SU-DHL-6 (cell line): ENCODE results near the gene DPP9.

ENCODE experiments used
- H2AFZ ChIP-seq: fragments of 200-600 bp; sonication (generic); 2 replicates; pipeline ENCODE4 v1.6.1; 2014; ENCODE audit warnings: low read depth, mild to moderate bottlenecking, moderate library complexity, mixed read lengths, antibody characterized with exemption, low read length; ENCODE audit not compliant: severe bottlenecking
- H3F3A ChIP-seq: fragments of 200-600 bp; shearing (Covaris generic); 2 replicates; pipeline ENCODE4 v1.6.0; 2016; ENCODE audit warnings: antibody characterized with exemption, mild to moderate bottlenecking; ENCODE audit not compliant: insufficient read depth
- H3K27ac ChIP-seq: fragments of 200-600 bp; sonication (generic); 2 replicates; pipeline ENCODE4 v1.5.1; 2016; ENCODE audit warnings: low read depth, mild to moderate bottlenecking, low read length, moderate library complexity, mixed read lengths
- H3K27me3 ChIP-seq: fragments of 200-600 bp; sonication (generic), shearing (Covaris generic); 2 replicates; pipeline ENCODE4 v1.6.0; 2014; ENCODE audit warnings: mild to moderate bottlenecking, low read length
- H3K36me3 ChIP-seq: fragments of 200-600 bp; sonication (generic); 2 replicates; pipeline ENCODE4 v1.6.1; 2014; ENCODE audit warnings: mild to moderate bottlenecking, low read length, mixed read lengths
- H3K4me2 ChIP-seq: fragments of 300-600, 200-600 bp; shearing (Covaris generic), sonication (generic); 2 replicates; pipeline ENCODE4 v1.6.0; 2014; ENCODE audit warnings: low read length, low read depth, mild to moderate bottlenecking; ENCODE audit not compliant: poor library complexity, severe bottlenecking
- H3K4me3 ChIP-seq: fragments of 200-600 bp; sonication (generic); 2 replicates; pipeline ENCODE4 v1.5.1; 2014; ENCODE audit warnings: antibody characterized with exemption, low read length, mild to moderate bottlenecking, mixed read lengths; ENCODE audit not compliant: insufficient read depth, poor library complexity, severe bottlenecking
- H3K79me2 ChIP-seq: fragments of 200-600 bp; sonication (generic); 2 replicates; pipeline ENCODE4 v1.6.1; 2014; ENCODE audit warnings: mild to moderate bottlenecking, low read length, moderate library complexity; ENCODE audit not compliant: insufficient read depth
- H3K9ac ChIP-seq: fragments of 200-600 bp; sonication (generic); 2 replicates; pipeline ENCODE4 v1.7.0; 2014; ENCODE audit warnings: mild to moderate bottlenecking, low read length
- H3K9me2 ChIP-seq: fragments of 200-600 bp; sonication (generic); replicated peaks from 2 replicates; pipeline ENCODE4 v1.6.1; 2014; ENCODE audit warnings: low read length; ENCODE audit not compliant: insufficient read depth
- H3K9me3 ChIP-seq: fragments of 200-600 bp; sonication (generic); 2 replicates; pipeline ENCODE4 v1.6.1; 2014; ENCODE audit warnings: low read length, mixed read lengths; ENCODE audit not compliant: insufficient read depth
- H4K20me1 ChIP-seq: fragments of 200-600 bp; sonication (generic); 2 replicates; pipeline ENCODE4 v1.6.1; 2014; ENCODE audit warnings: low read depth, mild to moderate bottlenecking, antibody characterized with exemption, low read length, moderate library complexity, mixed read lengths
- EZH2phosphoT487 ChIP-seq: fragments of 200-600 bp; sonication (generic), shearing (Covaris generic); conservative IDR thresholded peaks from 2 replicates; pipeline ENCODE4 v1.6.1; 2018; ENCODE audit warnings: mild to moderate bottlenecking, antibody characterized with exemption, low read length, moderate library complexity, mixed read lengths
- TF ChIP-seq, protein P1 (sequence below): fragments of 200-600 bp; sonication (generic); IDR thresholded peaks from one replicate; pipeline ENCODE4 v1.5.1; 2017; ENCODE audit warnings: antibody characterized with exemption, mild to moderate bottlenecking, low read length, moderate library complexity; ENCODE audit not compliant: insufficient read depth, poor library complexity, severe bottlenecking

DPP9 gene

DNA sequence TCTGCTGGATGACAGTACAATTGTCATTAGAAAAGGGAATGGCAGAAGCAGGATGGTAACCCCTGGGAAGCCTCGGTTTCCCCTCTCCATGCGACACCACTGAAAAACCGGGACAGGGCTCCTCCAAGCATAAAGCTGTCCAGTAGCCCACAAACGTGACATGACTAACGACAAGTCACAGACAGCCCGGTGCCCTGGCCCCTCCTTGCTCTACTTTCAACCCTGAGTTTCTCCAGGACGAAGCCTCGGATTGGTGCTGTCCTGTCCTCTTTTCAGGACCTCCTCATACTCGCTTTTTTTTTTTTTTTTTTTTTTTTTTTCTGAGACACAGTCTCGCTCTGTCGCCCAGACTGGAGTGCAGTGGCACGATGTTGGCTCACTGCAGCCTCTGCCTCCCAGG is 16.3 kb downstream of the DPP9 start:
- Histone ChIP-seq H3K79me2 (no peaks in the 10 kb centered on the region), H3K4me3 (no peak overlapping the region), H3K9ac (no peak overlapping the region), H3K9me2 (no peaks in the 10 kb centered on the region), H3K27ac (no peak overlapping the region), H3K27me3 (no peaks in the 10 kb centered on the region), H3K36me3 (no peaks in the 10 kb centered on the region), H3K4me2 (no peak overlapping the region), H4K20me1 (no peaks in the 10 kb centered on the region), H3K9me3 (no peaks in the 10 kb centered on the region), H3F3A (no peaks in the 10 kb centered on the region), H2AFZ (no peak overlapping the region)
- TF ChIP-seq, protein P1, sequence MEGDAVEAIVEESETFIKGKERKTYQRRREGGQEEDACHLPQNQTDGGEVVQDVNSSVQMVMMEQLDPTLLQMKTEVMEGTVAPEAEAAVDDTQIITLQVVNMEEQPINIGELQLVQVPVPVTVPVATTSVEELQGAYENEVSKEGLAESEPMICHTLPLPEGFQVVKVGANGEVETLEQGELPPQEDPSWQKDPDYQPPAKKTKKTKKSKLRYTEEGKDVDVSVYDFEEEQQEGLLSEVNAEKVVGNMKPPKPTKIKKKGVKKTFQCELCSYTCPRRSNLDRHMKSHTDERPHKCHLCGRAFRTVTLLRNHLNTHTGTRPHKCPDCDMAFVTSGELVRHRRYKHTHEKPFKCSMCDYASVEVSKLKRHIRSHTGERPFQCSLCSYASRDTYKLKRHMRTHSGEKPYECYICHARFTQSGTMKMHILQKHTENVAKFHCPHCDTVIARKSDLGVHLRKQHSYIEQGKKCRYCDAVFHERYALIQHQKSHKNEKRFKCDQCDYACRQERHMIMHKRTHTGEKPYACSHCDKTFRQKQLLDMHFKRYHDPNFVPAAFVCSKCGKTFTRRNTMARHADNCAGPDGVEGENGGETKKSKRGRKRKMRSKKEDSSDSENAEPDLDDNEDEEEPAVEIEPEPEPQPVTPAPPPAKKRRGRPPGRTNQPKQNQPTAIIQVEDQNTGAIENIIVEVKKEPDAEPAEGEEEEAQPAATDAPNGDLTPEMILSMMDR: no peak
- no peak for TF ChIP-seq EZH2phosphoT487

DNA sequence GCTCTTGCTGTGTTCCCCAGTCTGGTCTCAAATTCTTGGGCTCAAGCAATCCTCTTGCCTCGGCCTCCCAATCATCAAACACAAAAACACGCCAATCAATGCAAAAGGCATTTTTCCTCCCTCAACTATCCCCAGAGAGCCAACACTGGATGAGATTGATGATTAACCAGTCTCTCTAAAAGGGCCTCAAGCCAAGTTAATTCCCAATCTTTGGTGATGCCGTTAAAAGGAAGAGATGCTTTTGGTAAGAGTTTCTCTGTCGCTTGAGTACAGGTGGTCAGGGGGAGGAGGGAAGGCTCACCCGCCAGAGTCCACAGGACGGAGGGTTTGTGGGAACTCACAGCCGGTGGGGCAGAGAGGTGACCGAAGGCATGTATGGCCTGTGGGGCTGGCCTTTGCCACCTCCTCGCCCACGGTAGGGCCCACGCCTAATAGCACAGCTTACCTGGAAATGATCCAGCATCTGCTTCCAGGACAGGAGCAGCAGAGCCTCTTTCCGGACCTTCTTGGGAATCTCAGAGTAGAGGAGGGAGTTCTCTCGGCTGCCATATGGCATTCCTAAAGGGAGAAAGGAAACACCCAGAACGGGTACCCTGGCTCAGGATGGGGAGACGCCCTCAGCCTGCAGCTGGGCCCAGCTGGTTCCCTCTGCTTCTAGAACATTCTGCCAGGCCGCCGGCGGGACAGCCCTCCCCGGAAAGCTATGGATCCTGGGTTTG is 18.1 kb downstream of the DPP9 start:
- Histone ChIP-seq H4K20me1 (no peaks in the 10 kb centered on the region), H3K9ac (no peak overlapping the region), H3F3A (no peaks in the 10 kb centered on the region), H3K4me2 (no peak overlapping the region), H3K9me3 (no peaks in the 10 kb centered on the region), H3K27me3 (no peaks in the 10 kb centered on the region), H3K27ac (no peak overlapping the region), H3K4me3 (no peak overlapping the region), H3K36me3 (no peaks in the 10 kb centered on the region), H3K9me2 (no peaks in the 10 kb centered on the region), H3K79me2 (no peaks in the 10 kb centered on the region), H2AFZ (no peak overlapping the region)
- TF ChIP-seq, protein P1: no peak
- no peak for TF ChIP-seq EZH2phosphoT487

DNA sequence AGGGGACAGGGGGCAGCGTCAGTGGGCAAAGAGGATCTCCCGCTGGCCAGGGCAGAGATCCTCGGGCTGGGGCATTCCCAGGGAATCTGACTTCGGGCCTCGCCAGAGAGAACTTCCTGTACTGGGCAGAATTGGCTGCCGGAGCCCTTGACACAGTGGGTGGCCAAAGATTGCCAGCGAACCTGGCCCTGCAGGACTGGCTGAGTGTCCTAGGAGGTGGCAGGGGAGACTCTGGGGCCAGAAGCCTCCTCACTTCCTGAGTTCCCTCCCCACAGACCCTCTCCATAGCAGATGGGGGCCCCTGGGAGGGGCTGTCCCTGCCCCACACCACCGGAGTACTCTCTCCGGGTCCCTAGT is 19.3 kb downstream of the DPP9 start:
- H3K4me2 ChIP-seq: no peak overlapping the region
- TF ChIP-seq, protein P1: no peak
- TF ChIP-seq EZH2phosphoT487: no peak
- no peaks in the 10 kb centered on the region for H3K9me3 ChIP-seq
- H3F3A ChIP-seq: no peaks in the 10 kb centered on the region
- no peak overlapping the region for H2AFZ ChIP-seq
- H3K9ac ChIP-seq: no peak overlapping the region
- no peaks in the 10 kb centered on the region for H3K36me3 ChIP-seq
- H3K9me2 ChIP-seq: no peaks in the 10 kb centered on the region
- no peak overlapping the region for H3K27ac ChIP-seq
- H4K20me1 ChIP-seq: no peaks in the 10 kb centered on the region
- no peaks in the 10 kb centered on the region for H3K79me2 ChIP-seq
- H3K27me3 ChIP-seq: no peaks in the 10 kb centered on the region
- no peak overlapping the region for H3K4me3 ChIP-seq
